HG02571 (cell line): ENCODE results near the gene PIGK.
"Not testable (repeated sequence)": the region's sequence is repeated elsewhere in the genome, so short reads cannot be mapped to it uniquely, and the experiment has no call there.

Experiments
- ATAC-seq: cut with Tn5 transposase; IDR thresholded peaks from one replicate; pipeline ENCODE4 v1.9.1; 2021; ENCODE audit warnings: mild to moderate bottlenecking, moderate library complexity; ENCODE audit not compliant: unreplicated experiment

The PIGK gene

GRCh38 chr1:77197351-77197750 lies 21.9 kb downstream of the PIGK start:
- no peak for ATAC-seq

GRCh38 chr1:77193951-77194350 lies 25.3 kb downstream of the PIGK start:
- ATAC-seq, result no peak

- no peak for ATAC-seq
Observed at GRCh38 chr1:77188770-77189169, 30.5 kb downstream of the PIGK start.

- not testable (repeated sequence) for ATAC-seq
Observed at GRCh38 chr1:77186907-77187306, 32.3 kb downstream of the PIGK start.

GRCh38 chr1:77182083-77182482 lies 37.1 kb downstream of the PIGK start:
- ATAC-seq, result no peak

- ATAC-seq, result no peak
Observed at GRCh38 chr1:77179632-77180031, 39.6 kb downstream of the PIGK start.

- ATAC-seq, result no peak
Observed at GRCh38 chr1:77175230-77175844, 43.9 kb downstream of the PIGK start.

GRCh38 chr1:77170687-77171086 lies 48.5 kb downstream of the PIGK start:
- no peak for ATAC-seq

- ATAC-seq, result no peak
Observed at GRCh38 chr1:77168358-77168757, 50.9 kb downstream of the PIGK start.

GRCh38 chr1:77164434-77164944 lies 54.7 kb downstream of the PIGK start:
- no peak for ATAC-seq

GRCh38 chr1:77159706-77160105 lies 59.5 kb downstream of the PIGK start:
- not testable (repeated sequence) for ATAC-seq

- ATAC-seq, result no peak
Observed at GRCh38 chr1:77156214-77156613, 63.0 kb downstream of the PIGK start.

- ATAC-seq, result no peak
Observed at GRCh38 chr1:77146270-77146669, 73.0 kb downstream of the PIGK start.

- no peak for ATAC-seq
Observed at GRCh38 chr1:77143529-77144121, 75.6 kb downstream of the PIGK start.

GRCh38 chr1:77139389-77139788 lies 79.8 kb downstream of the PIGK start:
- ATAC-seq, result no peak

GRCh38 chr1:77134359-77134758 lies 84.9 kb downstream of the PIGK start:
- no peak for ATAC-seq

GRCh38 chr1:77133731-77134358 lies 85.4 kb downstream of the PIGK start:
- no peak for ATAC-seq

- no peak for ATAC-seq
Observed at GRCh38 chr1:77126307-77126706, 92.9 kb downstream of the PIGK start.

GRCh38 chr1:77121503-77121902 lies 97.7 kb downstream of the PIGK start:
- no peak for ATAC-seq

- ATAC-seq, result no peak
Observed at GRCh38 chr1:77120950-77121349, 98.3 kb downstream of the PIGK start.

GRCh38 chr1:77118712-77119111 lies 100.5 kb downstream of the PIGK start:
- no peak for ATAC-seq

GRCh38 chr1:77104672-77105071 lies 114.6 kb downstream of the PIGK start:
- ATAC-seq, result no peak
